A549 (cell line): ENCODE data around the gene TTF1. TPM values are rescaled to one million over a fixed set of nuclear protein-coding genes. Genes with fewer than 3 reads are reported as not detected.

Experiments used
- ATAC-seq, 2 experiments: fragments of 200-7000 bp in 1 of 2; fragments of >200 bp in 1 of 2; cut with Nextera tagmentation in 1 of 2; cut with Tn5 transposase in 1 of 2; 3 replicates each; pipeline versions ENCODE4 v1.8.0 to v1.9.1; 2018 to 2020; ENCODE audit warnings: mild to moderate bottlenecking in 1 of 2, moderate library complexity in 1 of 2
- CTCF ChIA-PET: fragments of 300-600 bp; sonication (Branson Sonifier 250); formaldehyde crosslinking; extraction: SDS; loops from one replicate; lab custom pipeline; 2021; ENCODE audit warnings: antibody characterized with exemption, inconsistent platforms; lab: Yijun Ruan, JAX
- POLR2A ChIA-PET: fragments of 350-600 bp; formaldehyde crosslinking; extraction: SDS; loops from one replicate; lab custom pipeline; 2021; ENCODE audit warnings: antibody characterized with exemption, inconsistent platforms; lab: Yijun Ruan, JAX
- DNase-seq, 2 experiments: peaks; one replicate each; pipeline versions ENCODE4 v3.0.0 to v3.0.0-alpha.2; 2011 to 2016; ENCODE audit warnings: low read depth in 1 of 2, low spot score in 1 of 2
- FAIRE-seq: peaks from 2 replicates; lab custom pipeline; 2011; peaks lifted over from hg19 to GRCh38; lab: Jason Lieb, UNC
- H3K27ac ChIP-seq, 2 experiments: fragments of >200 bp; sonication (Bioruptor Twin); formaldehyde crosslinking; 3 replicates each; pipeline ENCODE4 v1.5.1; 2016 to 2017
- H3K4me1 ChIP-seq: fragments of >200 bp; sonication (Bioruptor Twin); formaldehyde crosslinking; 3 replicates; pipeline ENCODE4 v1.6.1; 2016
- H3K4me2 ChIP-seq: fragments of >200 bp; sonication (Bioruptor Twin); formaldehyde crosslinking; 3 replicates; pipeline ENCODE4 v1.6.1; 2016
- H3K4me3 ChIP-seq: fragments of >200 bp; sonication (Bioruptor Twin); formaldehyde crosslinking; 3 replicates; pipeline ENCODE4 v1.5.1; 2016
- H3K9me3 ChIP-seq: fragments of >200 bp; sonication (Bioruptor Twin); formaldehyde crosslinking; 3 replicates; pipeline ENCODE4 v1.6.1; 2016
- CBX8 ChIP-seq: fragments of 200-600 bp; sonication (generic); IDR thresholded peaks from 2 replicates; pipeline ENCODE4 v1.6.1; 2016
- CHD4 ChIP-seq: fragments of 200-600 bp; sonication (generic); IDR thresholded peaks from 2 replicates; pipeline ENCODE4 v1.6.1; 2016; ENCODE audit warnings: antibody characterized with exemption, mild to moderate bottlenecking, borderline replicate concordance
- EHF ChIP-seq: fragments of 250-450 bp; sonication (Bioruptor Pico); IDR thresholded peaks from 2 replicates; pipeline ENCODE4 v1.5.0; 2020; ENCODE audit warnings: mild to moderate bottlenecking
- FOSL2 ChIP-seq, 2 experiments: fragments of 450-650 bp in 1 of 2; fragments of >200 bp in 1 of 2; sonication (Bioruptor Twin) in 1 of 2; formaldehyde crosslinking; IDR thresholded peaks; 2 replicates each; pipeline versions ENCODE4 v1.5.0 to v1.6.1; 2016 to 2020; ENCODE audit warnings: mild to moderate bottlenecking in 1 of 2, moderate library complexity in 1 of 2
- FOXS1 ChIP-seq: fragments of 250-450 bp; sonication (Bioruptor Pico); IDR thresholded peaks from 2 replicates; pipeline ENCODE4 v1.5.0; 2020; ENCODE audit warnings: mild to moderate bottlenecking, moderate library complexity
- GATA3 ChIP-seq: IDR thresholded peaks from 2 replicates; pipeline ENCODE4 v1.6.1; 2012; ENCODE audit warnings: borderline replicate concordance
- HOXA7 ChIP-seq: fragments of 250-450 bp; sonication (Bioruptor Pico); IDR thresholded peaks from 2 replicates; pipeline ENCODE4 v1.5.0; 2020; ENCODE audit warnings: mild to moderate bottlenecking, moderate library complexity
- HOXB13 ChIP-seq: fragments of 250-450 bp; sonication (Bioruptor Pico); IDR thresholded peaks from 2 replicates; pipeline ENCODE4 v1.5.0; 2020; ENCODE audit warnings: low read depth, mild to moderate bottlenecking, moderate library complexity
- JUNB ChIP-seq: fragments of >200 bp; sonication (Bioruptor Twin); formaldehyde crosslinking; IDR thresholded peaks from 2 replicates; pipeline ENCODE4 v1.6.1; 2016
- KDM1A ChIP-seq: fragments of 200-600 bp; sonication (generic); IDR thresholded peaks from 2 replicates; pipeline ENCODE4 v1.6.1; 2016; ENCODE audit warnings: low read depth, mild to moderate bottlenecking
- KDM5A ChIP-seq: fragments of 200-600 bp; sonication (generic); IDR thresholded peaks from 2 replicates; pipeline ENCODE4 v1.6.1; 2016; ENCODE audit warnings: antibody characterized with exemption, mild to moderate bottlenecking
- MAFK ChIP-seq: fragments of 450-650 bp; IDR thresholded peaks from 2 replicates; pipeline ENCODE4 v1.6.1; 2014; ENCODE audit not compliant: partially characterized antibody
- NFE2L2 ChIP-seq: fragments of 150-350 bp; conservative IDR thresholded peaks from 2 replicates; pipeline ENCODE4 v1.6.1; 2014; ENCODE audit warnings: low read length
- NPAS2 ChIP-seq: fragments of 250-450 bp; sonication (Bioruptor Pico); IDR thresholded peaks from 2 replicates; pipeline ENCODE4 v1.8.0; 2022; ENCODE audit warnings: mild to moderate bottlenecking, moderate library complexity, borderline replicate concordance
- NR3C1 ChIP-seq: fragments of >200 bp; sonication (Bioruptor Twin); formaldehyde crosslinking; IDR thresholded peaks from 3 replicates; pipeline ENCODE4 v1.6.1; 2017
- PHF8 ChIP-seq: fragments of 200-600 bp; sonication (generic); IDR thresholded peaks from 2 replicates; pipeline ENCODE4 v1.6.1; 2016; ENCODE audit warnings: low read depth, mild to moderate bottlenecking, antibody characterized with exemption, moderate library complexity, borderline replicate concordance
- POLR2A ChIP-seq: IDR thresholded peaks from 2 replicates; pipeline ENCODE4 v1.6.1; 2012; ENCODE audit warnings: mild to moderate bottlenecking, low read length
- RCOR1 ChIP-seq: fragments of 150-350 bp; IDR thresholded peaks from 2 replicates; pipeline ENCODE4 v1.6.1; 2014; ENCODE audit warnings: antibody characterized with exemption, low read length, low read depth
- RFX5 ChIP-seq: fragments of 450-650 bp; IDR thresholded peaks from 2 replicates; pipeline ENCODE4 v1.7.1; 2014; ENCODE audit warnings: antibody characterized with exemption, mild to moderate bottlenecking, moderate library complexity
- SMC3 ChIP-seq: fragments of >200 bp; sonication (Bioruptor Twin); formaldehyde crosslinking; IDR thresholded peaks from 3 replicates; pipeline ENCODE4 v1.6.1; 2018; ENCODE audit warnings: inconsistent platforms
- TP53 ChIP-seq: fragments of 250-450 bp; sonication (Bioruptor Pico); IDR thresholded peaks from 2 replicates; pipeline ENCODE4 v1.5.0; 2021; ENCODE audit warnings: mild to moderate bottlenecking, moderate library complexity
- ZC3H11A ChIP-seq: fragments of 450-650 bp; IDR thresholded peaks from 2 replicates; pipeline ENCODE4 v1.6.1; 2014; ENCODE audit warnings: antibody characterized with exemption, mild to moderate bottlenecking
- ZSCAN20 ChIP-seq: fragments of 250-450 bp; sonication (Bioruptor Pico); IDR thresholded peaks from 2 replicates; pipeline ENCODE4 v1.8.0; 2022; ENCODE audit warnings: mild to moderate bottlenecking, moderate library complexity
- WGBS: methylation state at CpG from one replicate; pipeline ENCODE4 v1.1.6; 2017; ENCODE audit errors: missing lambda C conversion rate; 5-methylcytosine and 5-hydroxymethylcytosine counted together
- polyA minus RNA-seq: library from RNA; depleted of rRNA, polyadenylated mRNA; stranded (reverse); fragments of >200 nt; gene quantifications from 2 replicates; pipeline ENCODE4 v1.2.3, GENCODE V29; 2011; rRNA and poly(A)+ RNA removed
- polyA plus RNA-seq, 4 experiments: library from polyadenylated mRNA; depleted of rRNA in 3 of 4; stranded (reverse); fragments of >200 nt; fragmentation: RNase III in 1 of 4; extraction: RNeasy Plus Mini Kit Qiagen cat#74134 plus additional on column Dnase treatment in 1 of 4; gene quantifications; 2 replicates in 3 of 4; 3 replicates in 1 of 4; pipeline ENCODE4 v1.2.3, GENCODE V29; 2011 to 2017
- TF ChIP-seq, protein P1 (sequence below): IDR thresholded peaks from 2 replicates; pipeline ENCODE4 v1.6.1; 2012
- TF ChIP-seq, protein P2 (sequence below): fragments of >200 bp; sonication (Bioruptor Twin); formaldehyde crosslinking; IDR thresholded peaks from 3 replicates; pipeline ENCODE4 v1.6.1; 2016
- TF ChIP-seq, protein P3 (sequence below): fragments of 150-350 bp; IDR thresholded peaks from 2 replicates; pipeline ENCODE4 v1.6.1; 2014; ENCODE audit warnings: low read depth, mild to moderate bottlenecking, low read length
- TF ChIP-seq, protein P4 (sequence below): fragments of 450-650 bp; IDR thresholded peaks from 2 replicates; pipeline ENCODE4 v1.6.1; 2014; ENCODE audit warnings: antibody characterized with exemption

Gene TTF1
- 12.8 and 16.0 TPM in 2 replicates for polyA plus RNA-seq (2011; rRNA removed)
- polyA plus RNA-seq (2012; cell fraction: cytosol; rRNA removed), result 8.8 and 9.8 TPM in 2 replicates
- polyA plus RNA-seq (2012; cell fraction: nucleus; rRNA removed), result 2.9 and 8.8 TPM in 2 replicates
- 11.4 to 14.0 TPM (median 12.3 TPM) in 3 replicates for polyA plus RNA-seq (2017; fragmentation: RNase III; extraction: RNeasy Plus Mini Kit Qiagen cat#74134 plus additional on column Dnase treatment)
- 2.0 and 2.9 TPM in 2 replicates for polyA minus RNA-seq

DNA sequence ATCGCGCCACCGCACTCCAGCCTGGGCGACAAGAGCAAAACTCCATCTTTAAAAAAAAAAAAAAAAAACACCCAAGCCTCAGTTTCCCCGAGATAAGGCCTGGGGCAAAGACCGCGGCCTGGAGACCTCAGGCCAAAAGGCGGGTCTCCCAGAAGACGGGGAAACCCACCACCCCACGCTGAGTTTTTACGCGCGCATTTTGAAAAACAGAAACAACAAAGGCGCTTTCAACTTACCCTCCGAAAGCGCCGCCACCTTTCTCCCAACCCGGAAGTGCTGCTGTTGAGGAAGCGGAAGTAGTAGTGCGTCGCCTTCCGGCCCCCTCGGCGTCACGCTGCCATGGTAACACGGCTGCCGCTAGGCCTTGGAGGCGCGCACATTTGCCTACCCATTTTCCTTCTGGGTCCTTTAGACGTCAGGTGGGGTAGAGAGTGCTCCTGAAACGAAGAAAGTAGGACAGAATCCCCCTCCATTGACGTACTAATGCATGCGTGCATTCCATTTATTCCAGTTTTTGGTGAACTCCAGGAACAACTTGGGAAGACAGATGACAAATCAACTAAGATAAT, at the start of gene TTF1:
Gene TTF1 (minus strand): TSS at position 287 of the 569 bp plus-strand sequence. CDS start 4,019 bp downstream, outside the sequence.
- Histone ChIP-seq H3K27ac (peak within 1 kb of the TSS; percentile 70 to 92), H3K4me1 (peaks cover 15% of the 10 kb centered on the region), H3K9me3 (no peaks in the 10 kb centered on the region), H3K4me2 (peak within 1 kb of the TSS; percentile 93), H3K4me3 (peak within 1 kb of the TSS; percentile 63)
- ATAC-seq (peak; percentile 90), DNase-seq (peak; percentile 92 to 94), FAIRE-seq (no peak)
- POLR2A ChIA-PET, result interaction anchor here (0.7 to 0.8 kb wide), 4 partner anchors 10 to 701 kb away, joined by 3 to 5 read pairs (median 3); no protein-coding TSS in a partner anchor
- CTCF ChIA-PET, result interaction anchor here (0.7 to 2.7 kb wide), 3 partner anchors 15 to 169 kb away, joined by 3 to 11 read pairs (median 3); no protein-coding TSS in a partner anchor
- under 1% methylated on average over 33 of the region's 33 CpGs for WGBS
- TF ChIP-seq FOSL2 (IDR thresholded peaks at IDR 0.05) (no peak), FOSL2 (CRISPR knock-in tag; IDR thresholded peaks at IDR 0.05) (no peak), POLR2A (peak; percentile 69), EHF (CRISPR knock-in tag) (no peak), GATA3 (peak; percentile 24; the same call in 1 of the 2 replicates), ZSCAN20 (CRISPR knock-in tag) (no peak), MAFK (no peak), PHF8 (peak; percentile 85), RFX5 (0 out of 2 replicates have a peak, but pooled peaks have one; percentile 37), NFE2L2 (no peak)
- TF ChIP-seq, protein P1, sequence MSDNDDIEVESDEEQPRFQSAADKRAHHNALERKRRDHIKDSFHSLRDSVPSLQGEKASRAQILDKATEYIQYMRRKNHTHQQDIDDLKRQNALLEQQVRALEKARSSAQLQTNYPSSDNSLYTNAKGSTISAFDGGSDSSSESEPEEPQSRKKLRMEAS, result peak; percentile 65
- TF ChIP-seq, protein P2, sequence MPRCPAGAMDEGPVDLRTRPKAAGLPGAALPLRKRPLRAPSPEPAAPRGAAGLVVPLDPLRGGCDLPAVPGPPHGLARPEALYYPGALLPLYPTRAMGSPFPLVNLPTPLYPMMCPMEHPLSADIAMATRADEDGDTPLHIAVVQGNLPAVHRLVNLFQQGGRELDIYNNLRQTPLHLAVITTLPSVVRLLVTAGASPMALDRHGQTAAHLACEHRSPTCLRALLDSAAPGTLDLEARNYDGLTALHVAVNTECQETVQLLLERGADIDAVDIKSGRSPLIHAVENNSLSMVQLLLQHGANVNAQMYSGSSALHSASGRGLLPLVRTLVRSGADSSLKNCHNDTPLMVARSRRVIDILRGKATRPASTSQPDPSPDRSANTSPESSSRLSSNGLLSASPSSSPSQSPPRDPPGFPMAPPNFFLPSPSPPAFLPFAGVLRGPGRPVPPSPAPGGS, result 0 out of 3 replicates have a peak, but pooled peaks have one; percentile 20
- TF ChIP-seq, all 56 proteins: peak for 6

DNA sequence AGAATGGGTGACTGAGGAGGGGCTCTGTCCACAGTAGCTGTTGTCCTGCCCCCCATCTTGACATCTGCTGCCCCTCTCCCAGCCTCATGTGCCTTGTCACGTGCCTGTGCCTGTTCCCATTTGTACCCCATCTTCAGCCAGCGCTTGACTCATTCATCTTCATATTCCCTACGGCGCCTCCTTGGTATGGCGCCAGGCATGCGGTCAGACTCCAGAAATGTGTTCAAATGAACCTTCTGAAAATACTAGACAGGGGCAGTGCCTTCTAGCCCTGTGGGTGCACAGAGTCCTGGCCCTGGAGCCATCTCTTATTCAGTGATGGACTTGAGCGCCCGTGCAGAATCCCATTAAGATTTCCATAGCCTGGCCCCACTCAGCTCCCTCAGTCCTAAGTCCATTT, 49.6 kb upstream of the TTF1 start:
- CTCF ChIA-PET, result interaction anchor here (0.7 to 1.7 kb wide), 3 partner anchors 9 to 709 kb away, joined by 3 to 4 read pairs (median 4); no protein-coding TSS in a partner anchor
- no peak overlapping the region for H3K4me3 ChIP-seq

More for the DNA sequence above, 49.6 kb upstream of the TTF1 start:
- ATAC-seq (no peak), FAIRE-seq (no peak), DNase-seq (no peak)
- Histone ChIP-seq H3K9me3 (no peaks in the 10 kb centered on the region), H3K4me2 (no peak overlapping the region), H3K4me1 (no peaks in the 10 kb centered on the region), H3K27ac (no peak overlapping the region)
- POLR2A ChIA-PET, result no interaction called here
- 79% methylated on average over 8 of the region's 8 CpGs for WGBS
- TF ChIP-seq KDM1A, result no peak
- no peak for TF ChIP-seq EHF (CRISPR knock-in tag)
- TF ChIP-seq CHD4, result no peak
- TF ChIP-seq, protein P3, sequence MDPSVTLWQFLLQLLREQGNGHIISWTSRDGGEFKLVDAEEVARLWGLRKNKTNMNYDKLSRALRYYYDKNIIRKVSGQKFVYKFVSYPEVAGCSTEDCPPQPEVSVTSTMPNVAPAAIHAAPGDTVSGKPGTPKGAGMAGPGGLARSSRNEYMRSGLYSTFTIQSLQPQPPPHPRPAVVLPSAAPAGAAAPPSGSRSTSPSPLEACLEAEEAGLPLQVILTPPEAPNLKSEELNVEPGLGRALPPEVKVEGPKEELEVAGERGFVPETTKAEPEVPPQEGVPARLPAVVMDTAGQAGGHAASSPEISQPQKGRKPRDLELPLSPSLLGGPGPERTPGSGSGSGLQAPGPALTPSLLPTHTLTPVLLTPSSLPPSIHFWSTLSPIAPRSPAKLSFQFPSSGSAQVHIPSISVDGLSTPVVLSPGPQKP, result no peak
- TF ChIP-seq NR3C1, result no peak
- no peak for TF ChIP-seq SMC3
- TF ChIP-seq KDM5A, result no peak
- TF ChIP-seq HOXB13 (CRISPR knock-in tag), result no peak
- no peak for TF ChIP-seq ZC3H11A
- no peak for TF ChIP-seq TP53 (CRISPR knock-in tag)
- TF ChIP-seq, protein P4, sequence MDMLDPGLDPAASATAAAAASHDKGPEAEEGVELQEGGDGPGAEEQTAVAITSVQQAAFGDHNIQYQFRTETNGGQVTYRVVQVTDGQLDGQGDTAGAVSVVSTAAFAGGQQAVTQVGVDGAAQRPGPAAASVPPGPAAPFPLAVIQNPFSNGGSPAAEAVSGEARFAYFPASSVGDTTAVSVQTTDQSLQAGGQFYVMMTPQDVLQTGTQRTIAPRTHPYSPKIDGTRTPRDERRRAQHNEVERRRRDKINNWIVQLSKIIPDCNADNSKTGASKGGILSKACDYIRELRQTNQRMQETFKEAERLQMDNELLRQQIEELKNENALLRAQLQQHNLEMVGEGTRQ, result no peak
- TF ChIP-seq FOXS1 (CRISPR knock-in tag), result no peak
- TF ChIP-seq HOXA7, result no peak
- TF ChIP-seq NPAS2 (CRISPR knock-in tag), result no peak
- TF ChIP-seq CBX8, result no peak
- TF ChIP-seq RCOR1, result no peak
- TF ChIP-seq MAFK, result no peak
- no peak for TF ChIP-seq JUNB
